T-helper 17 cell (primary cell): ENCODE results near the gene MRPS25. TPM values are rescaled to one million over a fixed set of nuclear protein-coding genes. Genes with fewer than 3 reads are reported as not detected.

ENCODE experiments used
- ATAC-seq: fragments of 150-1000 bp; cut with Tn5 transposase; 2 replicates; pipeline ENCODE4 v1.10.0; 2021; ENCODE audit warnings: mild to moderate bottlenecking, moderate library complexity
- DNase-seq, 3 donors: peaks; one replicate each; pipeline versions ENCODE4 v3.0.0 to v3.0.0-alpha.2; 2020 to 2021
- H3K9me3 ChIP-seq: one replicate; pipeline ENCODE4 v1.7.0; 2013; ENCODE audit warnings: low read length, mild to moderate bottlenecking; ENCODE audit not compliant: control insufficient read depth, poor library complexity, severe bottlenecking
- H3K27ac Mint-ChIP-seq: one replicate; pipeline ENCODE4 v1.8.0; 2022; ENCODE audit warnings: mild to moderate bottlenecking, moderate library complexity, mixed read lengths
- H3K27me3 Mint-ChIP-seq: one replicate; pipeline ENCODE4 v1.8.0; 2022; ENCODE audit warnings: mixed read lengths
- H3K36me3 Mint-ChIP-seq: one replicate; pipeline ENCODE4 v1.8.0; 2022; ENCODE audit warnings: low read depth, mixed read lengths
- H3K4me1 Mint-ChIP-seq: one replicate; pipeline ENCODE4 v1.8.0; 2022; ENCODE audit warnings: mild to moderate bottlenecking, mixed read lengths
- H3K4me3 Mint-ChIP-seq: one replicate; pipeline ENCODE4 v1.8.0; 2022; ENCODE audit warnings: mild to moderate bottlenecking, moderate library complexity, mixed read lengths
- total RNA-seq, 4 donors: library from RNA in 2 of 4; stranded (reverse) in 2 of 4; gene quantifications; one replicate each; pipeline ENCODE4 v1.2.3 and lab custom pipeline; 2022 to 2026

Gene MRPS25
- total RNA-seq, 2 donors from 2014 or later, result 47.4 to 50.5 TPM

DNA sequence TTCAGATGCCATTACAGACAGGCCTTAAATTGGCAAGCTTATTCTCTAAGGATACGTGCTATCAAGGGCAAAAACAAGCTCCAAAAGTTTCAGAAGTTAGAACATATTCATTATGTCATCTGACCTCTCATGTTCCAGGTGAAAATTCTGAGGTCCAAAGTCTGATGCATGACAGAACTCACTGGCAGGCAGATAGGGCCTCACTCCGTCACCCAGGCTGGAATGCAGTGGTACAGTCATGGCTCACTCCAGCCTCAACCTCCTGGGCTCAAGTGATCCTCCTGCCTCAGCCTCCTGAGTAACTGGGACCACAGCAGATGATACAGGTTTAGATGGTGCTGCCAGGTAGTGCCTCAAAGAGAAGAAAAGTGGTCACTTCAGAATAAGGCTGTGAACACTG lies 15.5 kb downstream of the MRPS25 start:
- H3K36me3 Mint-ChIP-seq, result peaks cover 2% of the 10 kb centered on the region
- DNase-seq, result no peak
- peaks cover 22% of the 10 kb centered on the region for H3K4me1 Mint-ChIP-seq
- no peak overlapping the region for H3K4me3 Mint-ChIP-seq
- peak overlapping the region; percentile 43 for H3K27ac Mint-ChIP-seq
- no peaks in the 10 kb centered on the region for H3K27me3 Mint-ChIP-seq
- ATAC-seq, result no peak
- no peaks in the 10 kb centered on the region for H3K9me3 ChIP-seq

GRCh38 chr3:15045667-15046066 lies 19.4 kb downstream of the MRPS25 start:
- no peaks in the 10 kb centered on the region for H3K27me3 Mint-ChIP-seq
- H3K27ac Mint-ChIP-seq, result peak overlapping the region; percentile 37
- peaks cover 30% of the 10 kb centered on the region for H3K4me1 Mint-ChIP-seq
- no peak for DNase-seq
- ATAC-seq, result no peak
- peaks cover 4% of the 10 kb centered on the region for H3K36me3 Mint-ChIP-seq
- no peaks in the 10 kb centered on the region for H3K9me3 ChIP-seq
- no peak overlapping the region for H3K4me3 Mint-ChIP-seq

DNA sequence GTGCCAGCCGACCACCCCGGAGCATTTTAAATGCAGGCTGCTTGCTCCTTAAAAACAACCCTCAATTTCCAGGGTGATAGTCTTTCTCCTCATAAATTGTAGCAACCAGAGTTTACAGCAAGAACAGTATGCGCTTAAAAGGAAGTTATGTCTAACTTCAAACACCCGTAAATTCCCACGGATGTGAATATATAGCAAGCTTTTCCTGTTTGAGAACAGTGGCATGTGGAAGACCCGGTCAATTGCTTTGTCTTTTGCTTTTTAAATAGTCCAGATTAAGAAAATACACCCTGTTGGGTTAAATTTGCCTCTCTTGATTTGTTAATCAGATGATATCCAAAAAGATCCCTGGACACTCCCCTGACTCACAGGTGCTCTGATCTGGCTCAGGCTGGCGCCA lies 20.8 kb downstream of the MRPS25 start:
- Mint-ChIP-seq H3K36me3 (peaks cover 4% of the 10 kb centered on the region), H3K27me3 (no peaks in the 10 kb centered on the region), H3K4me1 (peaks cover 24% of the 10 kb centered on the region), H3K27ac (peak overlapping the region; percentile 81), H3K4me3 (no peak overlapping the region)
- no peak for ATAC-seq
- no peak for DNase-seq
- no peaks in the 10 kb centered on the region for H3K9me3 ChIP-seq

DNA sequence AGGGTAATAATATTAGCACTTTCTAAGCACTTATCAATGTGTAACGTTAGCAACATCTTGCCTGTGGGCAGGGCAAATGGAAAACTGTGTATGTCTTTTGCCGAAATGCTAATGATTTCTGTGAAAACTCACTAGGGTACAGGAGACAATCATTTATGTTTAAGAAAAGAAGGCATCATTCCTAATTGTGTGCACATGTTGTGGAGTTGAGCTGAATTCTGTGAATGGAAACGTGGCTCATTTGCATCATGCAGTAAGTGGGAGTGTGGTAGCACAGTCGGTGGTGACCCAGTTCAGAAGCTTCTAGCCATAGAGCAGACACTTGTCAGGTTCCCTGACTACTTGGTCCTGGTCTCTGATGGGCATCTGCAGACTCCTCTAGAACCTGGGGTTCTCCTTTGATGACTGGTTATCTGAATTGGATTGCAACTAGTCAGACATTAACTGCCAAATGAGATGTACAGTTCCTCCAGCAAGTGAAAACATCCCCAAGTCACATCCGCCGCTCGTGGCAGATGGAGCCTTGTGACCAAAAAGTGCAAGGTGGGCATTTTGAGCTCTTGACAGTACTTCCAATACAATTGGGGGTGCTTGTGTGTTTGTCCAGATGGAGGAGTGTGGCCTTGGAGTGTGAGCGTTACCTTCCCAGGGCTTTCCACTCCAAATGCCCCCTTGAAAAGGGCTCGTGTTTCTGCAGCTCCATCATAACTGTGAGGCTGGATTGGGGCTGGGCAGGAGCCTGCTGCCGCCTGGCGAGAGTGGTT lies 21.5 kb downstream of the MRPS25 start:
- Mint-ChIP-seq H3K27me3 (no peaks in the 10 kb centered on the region), H3K36me3 (peaks cover 4% of the 10 kb centered on the region), H3K27ac (peak overlapping the region; percentile 81), H3K4me3 (no peak overlapping the region), H3K4me1 (peaks cover 24% of the 10 kb centered on the region)
- ATAC-seq (no peak), DNase-seq (no peak)
- H3K9me3 ChIP-seq, result no peaks in the 10 kb centered on the region

DNA sequence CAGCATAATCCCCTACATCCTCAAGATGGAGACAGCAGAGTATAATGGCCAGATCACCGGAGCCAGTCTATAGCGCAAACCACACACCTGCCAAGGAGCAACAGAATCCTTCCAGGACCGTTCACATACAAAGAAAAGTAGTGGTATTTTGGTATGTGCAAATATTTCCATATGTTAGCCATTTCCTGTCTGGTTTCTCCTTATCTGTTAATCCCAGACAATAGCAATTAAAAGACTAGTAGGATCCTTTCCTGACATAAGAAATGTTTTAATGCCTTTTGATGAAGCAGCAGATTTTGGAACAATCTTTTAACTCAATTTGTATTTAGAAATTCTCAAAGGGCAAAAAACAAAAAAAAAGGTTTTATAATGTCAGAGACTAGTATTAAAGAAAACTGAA lies 22.2 kb downstream of the MRPS25 start:
- H3K27ac Mint-ChIP-seq, result peak overlapping the region; percentile 81
- H3K27me3 Mint-ChIP-seq, result no peaks in the 10 kb centered on the region
- H3K36me3 Mint-ChIP-seq, result peaks cover 4% of the 10 kb centered on the region
- peaks cover 24% of the 10 kb centered on the region for H3K4me1 Mint-ChIP-seq
- H3K9me3 ChIP-seq, result no peaks in the 10 kb centered on the region
- ATAC-seq (no peak), DNase-seq (no peak)
- H3K4me3 Mint-ChIP-seq, result no peak overlapping the region

- ATAC-seq (no peak), DNase-seq (no peak)
- H3K9me3 ChIP-seq, result no peaks in the 10 kb centered on the region
- Mint-ChIP-seq H3K27ac (peak overlapping the region; percentile 81), H3K27me3 (no peaks in the 10 kb centered on the region), H3K36me3 (peaks cover 4% of the 10 kb centered on the region), H3K4me3 (no peak overlapping the region), H3K4me1 (peaks cover 24% of the 10 kb centered on the region)
Observed at GRCh38 chr3:15041950-15042349, 23.2 kb downstream of the MRPS25 start.

DNA sequence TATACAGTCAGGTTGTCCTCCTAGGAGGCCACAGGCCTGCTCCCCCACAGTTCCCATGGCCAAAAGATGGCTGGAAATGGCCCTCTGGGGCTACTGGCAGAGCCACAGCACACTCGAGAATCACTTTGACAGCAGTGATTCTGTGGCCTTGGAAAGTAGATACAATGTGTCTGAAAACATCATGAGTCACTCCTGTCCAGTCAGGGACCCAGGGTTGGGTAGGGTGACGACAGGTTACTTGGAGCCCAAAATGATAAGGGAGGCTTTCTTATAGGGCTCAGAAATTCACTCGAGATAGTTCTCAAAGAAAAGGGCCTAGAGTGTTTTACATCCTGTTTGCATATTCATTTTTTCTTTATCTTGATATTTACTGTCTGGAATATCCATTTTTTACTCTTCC lies 24.3 kb downstream of the MRPS25 start:
- Mint-ChIP-seq H3K4me1 (peaks cover 24% of the 10 kb centered on the region), H3K4me3 (no peak overlapping the region), H3K27ac (no peak overlapping the region), H3K36me3 (peaks cover 4% of the 10 kb centered on the region), H3K27me3 (no peaks in the 10 kb centered on the region)
- DNase-seq, result no peak
- H3K9me3 ChIP-seq, result no peaks in the 10 kb centered on the region
- ATAC-seq, result no peak

- peaks cover 8% of the 10 kb centered on the region for H3K4me1 Mint-ChIP-seq
- no peaks in the 10 kb centered on the region for H3K9me3 ChIP-seq
- no peak overlapping the region for H3K4me3 Mint-ChIP-seq
- DNase-seq (no peak), ATAC-seq (no peak)
- H3K27me3 Mint-ChIP-seq, result no peaks in the 10 kb centered on the region
- peaks cover 2% of the 10 kb centered on the region for H3K36me3 Mint-ChIP-seq
- no peak overlapping the region for H3K27ac Mint-ChIP-seq
Observed at GRCh38 chr3:15038306-15038705, 26.8 kb downstream of the MRPS25 start.

DNA sequence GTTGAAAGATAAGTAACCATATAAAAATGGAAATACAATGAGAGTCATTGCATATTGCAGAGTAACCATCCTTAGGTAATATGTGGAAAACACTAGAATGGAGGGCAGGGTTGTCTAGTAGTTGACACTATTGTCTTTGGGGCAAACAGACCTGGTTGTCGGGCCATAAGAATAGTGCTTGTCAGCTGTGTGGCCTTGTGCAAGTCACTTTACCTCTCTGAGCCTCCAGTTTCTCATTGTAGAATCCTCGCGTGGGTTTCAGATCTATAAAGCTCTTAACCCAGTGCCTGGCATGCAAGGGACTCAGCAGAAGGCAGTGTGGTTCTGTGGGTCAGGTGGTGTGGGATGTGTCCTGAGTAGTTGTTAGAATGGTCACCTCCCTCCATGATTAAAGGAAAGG lies 32.0 kb downstream of the MRPS25 start:
- Mint-ChIP-seq H3K4me3 (peak overlapping the region; percentile 19), H3K27ac (peak overlapping the region; percentile 27), H3K36me3 (peaks cover 6% of the 10 kb centered on the region), H3K4me1 (peaks cover 2% of the 10 kb centered on the region), H3K27me3 (no peaks in the 10 kb centered on the region)
- ATAC-seq (no peak), DNase-seq (no peak)
- H3K9me3 ChIP-seq, result no peaks in the 10 kb centered on the region

- no peak for ATAC-seq
- Mint-ChIP-seq H3K4me3 (peak overlapping the region; percentile 19), H3K27me3 (no peaks in the 10 kb centered on the region), H3K27ac (peak overlapping the region; percentile 27), H3K4me1 (peaks cover 2% of the 10 kb centered on the region), H3K36me3 (peaks cover 6% of the 10 kb centered on the region)
- H3K9me3 ChIP-seq, result no peaks in the 10 kb centered on the region
- no peak for DNase-seq
Observed at GRCh38 chr3:15032650-15033049, 32.5 kb downstream of the MRPS25 start.

GRCh38 chr3:15029625-15030024 lies 35.5 kb downstream of the MRPS25 start:
- no peaks in the 10 kb centered on the region for H3K9me3 ChIP-seq
- Mint-ChIP-seq H3K4me3 (no peak overlapping the region), H3K36me3 (peaks cover 10% of the 10 kb centered on the region), H3K27me3 (no peaks in the 10 kb centered on the region), H3K27ac (peak overlapping the region; percentile 62), H3K4me1 (peaks cover 5% of the 10 kb centered on the region)
- no peak for DNase-seq
- ATAC-seq, result no peak

DNA sequence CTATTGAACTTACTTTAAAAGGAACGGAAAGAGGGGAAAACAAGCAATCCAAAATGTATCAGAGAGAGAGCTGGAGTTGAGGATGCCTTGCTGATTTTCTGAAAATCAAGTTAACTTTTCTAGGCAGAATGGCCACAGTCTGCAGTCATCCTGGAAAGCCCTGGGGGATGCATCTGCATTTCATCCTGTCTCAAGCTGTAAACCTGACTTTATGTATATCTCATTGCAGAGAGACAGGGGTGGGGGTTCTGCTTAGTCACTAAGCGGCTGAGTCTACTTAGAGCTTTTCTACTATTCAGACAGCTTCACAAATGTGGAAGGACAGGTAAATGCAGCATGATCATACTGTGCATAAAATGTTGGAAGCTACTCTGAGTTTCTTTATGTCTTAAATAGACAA lies 41.4 kb downstream of the MRPS25 start:
- peaks cover 8% of the 10 kb centered on the region for H3K4me1 Mint-ChIP-seq
- DNase-seq (no peak), ATAC-seq (no peak)
- no peaks in the 10 kb centered on the region for H3K27me3 Mint-ChIP-seq
- H3K36me3 Mint-ChIP-seq, result peaks cover 8% of the 10 kb centered on the region
- H3K4me3 Mint-ChIP-seq, result no peak overlapping the region
- H3K9me3 ChIP-seq, result no peaks in the 10 kb centered on the region
- H3K27ac Mint-ChIP-seq, result no peak overlapping the region

DNA sequence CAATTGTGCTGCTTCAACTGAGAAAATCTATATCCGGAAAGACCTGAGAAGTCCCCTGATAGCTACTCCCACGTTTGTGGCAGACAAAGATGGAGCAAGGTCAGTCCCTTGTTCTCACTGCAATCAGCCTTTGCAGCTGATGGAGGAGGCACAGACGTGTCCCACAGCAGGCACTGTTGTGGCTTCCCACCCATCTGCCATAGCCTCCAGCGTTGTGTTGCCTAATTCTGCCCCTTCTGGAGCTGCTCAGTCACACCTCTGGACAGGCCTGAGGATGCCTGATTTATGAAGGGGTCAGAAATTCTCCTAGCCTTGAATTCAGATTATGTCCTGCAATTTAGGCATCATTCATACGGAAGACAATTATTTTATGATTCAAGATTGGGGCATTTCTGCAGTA lies 41.9 kb downstream of the MRPS25 start:
- Mint-ChIP-seq H3K27ac (no peak overlapping the region), H3K4me3 (no peak overlapping the region), H3K36me3 (peaks cover 8% of the 10 kb centered on the region), H3K4me1 (peaks cover 8% of the 10 kb centered on the region), H3K27me3 (no peaks in the 10 kb centered on the region)
- no peak for ATAC-seq
- DNase-seq, result no peak
- no peaks in the 10 kb centered on the region for H3K9me3 ChIP-seq

DNA sequence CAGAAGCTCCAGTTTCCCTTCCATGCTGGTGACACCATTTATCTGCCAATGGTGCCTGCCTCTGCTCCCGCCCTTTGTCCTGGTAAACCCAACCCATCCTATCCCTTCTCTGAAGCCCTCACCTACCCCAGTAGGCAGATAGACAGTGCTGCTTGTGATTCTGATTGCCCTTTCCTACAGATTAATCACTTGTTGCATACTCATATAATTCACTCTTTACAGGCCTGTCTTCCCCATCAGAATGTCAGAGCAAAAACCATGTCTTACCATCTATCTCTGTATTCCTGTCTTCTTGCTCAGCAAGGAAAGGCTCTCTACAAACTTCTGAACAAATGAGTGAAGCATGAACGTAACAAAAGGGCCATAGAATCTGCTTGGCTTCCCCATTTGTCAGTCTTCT lies 47.9 kb downstream of the MRPS25 start:
- Mint-ChIP-seq H3K4me1 (peaks cover 11% of the 10 kb centered on the region), H3K27ac (no peak overlapping the region), H3K4me3 (no peak overlapping the region), H3K27me3 (no peaks in the 10 kb centered on the region), H3K36me3 (peaks cover 11% of the 10 kb centered on the region)
- H3K9me3 ChIP-seq, result no peaks in the 10 kb centered on the region
- DNase-seq (no peak), ATAC-seq (no peak)
